DOHH2 (cell line): ENCODE measurements around the gene NFKBIL1.

Experiments used
- H3F3A ChIP-seq: fragments of 200-600 bp; sonication (generic), shearing (Covaris generic); 2 replicates; pipeline ENCODE4 v1.6.0; 2016; ENCODE audit warnings: antibody characterized with exemption, mild to moderate bottlenecking; ENCODE audit not compliant: control insufficient read depth, insufficient read depth
- H3K27ac ChIP-seq: fragments of 200-600 bp; sonication (generic); 2 replicates; pipeline ENCODE4 v1.5.1; 2014; ENCODE audit warnings: low read depth, mild to moderate bottlenecking, low read length, moderate library complexity
- H3K27me3 ChIP-seq: fragments of 200-600 bp; sonication (generic); 2 replicates; pipeline ENCODE4 v1.6.1; 2014; ENCODE audit warnings: mild to moderate bottlenecking, low read length, mixed read lengths; ENCODE audit not compliant: control insufficient read depth
- H3K36me3 ChIP-seq: fragments of 200-600 bp; sonication (generic); 2 replicates; pipeline ENCODE4 v1.6.1; 2014; ENCODE audit warnings: mild to moderate bottlenecking, low read length, moderate library complexity, mixed read lengths; ENCODE audit not compliant: control insufficient read depth
- H3K4me1 ChIP-seq: fragments of 200-600 bp; sonication (generic); 2 replicates; pipeline ENCODE4 v1.6.1; 2014; ENCODE audit warnings: mild to moderate bottlenecking, low read length, mixed read lengths; ENCODE audit not compliant: control insufficient read depth
- H3K4me2 ChIP-seq: fragments of 200-600 bp; sonication (generic); 2 replicates; pipeline ENCODE4 v1.6.0; 2014; ENCODE audit warnings: mild to moderate bottlenecking, low read length, moderate library complexity
- H3K4me3 ChIP-seq: fragments of 200-600 bp; sonication (generic); 2 replicates; pipeline ENCODE4 v1.5.1; 2014; ENCODE audit warnings: mild to moderate bottlenecking, low read length, mixed read lengths
- H3K79me2 ChIP-seq: fragments of 200-600 bp; sonication (generic); 2 replicates; pipeline ENCODE4 v1.6.1; 2014; ENCODE audit warnings: mild to moderate bottlenecking, low read length, mixed read lengths; ENCODE audit not compliant: control insufficient read depth
- H3K9me2 ChIP-seq: fragments of 200-600 bp; sonication (generic); replicated peaks from 2 replicates; pipeline ENCODE4 v1.6.1; 2014; ENCODE audit warnings: mild to moderate bottlenecking, low read length, mixed read lengths; ENCODE audit not compliant: control insufficient read depth
- H3K9me3 ChIP-seq: fragments of 200-600 bp; sonication (generic); 2 replicates; pipeline ENCODE4 v1.6.1; 2014; ENCODE audit warnings: antibody characterized with exemption, low read length, mixed read lengths; ENCODE audit not compliant: control insufficient read depth, insufficient read depth
- H4K20me1 ChIP-seq: fragments of 200-600 bp; sonication (generic); 2 replicates; pipeline ENCODE4 v1.6.0; 2014; ENCODE audit warnings: low read depth, mild to moderate bottlenecking, antibody characterized with exemption, low read length, moderate library complexity; ENCODE audit not compliant: control insufficient read depth, insufficient read depth
- CTCF ChIP-seq: fragments of 200-600 bp; sonication (generic); IDR thresholded peaks from one replicate; pipeline ENCODE4 v1.5.1; 2014; ENCODE audit warnings: antibody characterized with exemption, mild to moderate bottlenecking, low read depth, low read length; ENCODE audit not compliant: poor library complexity, severe bottlenecking
- EZH2phosphoT487 ChIP-seq: fragments of 200-600 bp; sonication (generic); IDR thresholded peaks from 2 replicates; pipeline ENCODE4 v1.6.1; 2017; ENCODE audit warnings: borderline replicate concordance, mild to moderate bottlenecking, antibody characterized with exemption, low read length, moderate library complexity, mixed read lengths

NFKBIL1 gene

GRCh38 chr6:31531771-31532643 lies 15.4 kb upstream of the NFKBIL1 start:
- Histone ChIP-seq H3K4me3 (no peak overlapping the region), H4K20me1 (peaks cover 33% of the 10 kb centered on the region), H3K4me2 (no peak overlapping the region), H3K27me3 (no peaks in the 10 kb centered on the region), H3K27ac (no peak overlapping the region), H3K4me1 (peaks cover 4% of the 10 kb centered on the region; the same call in 1 of the 2 replicates), H3K79me2 (peaks cover 36% of the 10 kb centered on the region), H3K9me3 (no peaks in the 10 kb centered on the region), H3K9me2 (no peaks in the 10 kb centered on the region), H3F3A (peaks cover 59% of the 10 kb centered on the region), H3K36me3 (peaks cover 80% of the 10 kb centered on the region)
- no peak for TF ChIP-seq EZH2phosphoT487
- no peak for TF ChIP-seq CTCF

- peaks cover 33% of the 10 kb centered on the region for H4K20me1 ChIP-seq
- H3F3A ChIP-seq = peaks cover 54% of the 10 kb centered on the region
- no peak overlapping the region for H3K4me3 ChIP-seq
- TF ChIP-seq EZH2phosphoT487 (no peak), CTCF (no peak)
- H3K27ac ChIP-seq = no peak overlapping the region
- H3K9me3 ChIP-seq = no peaks in the 10 kb centered on the region
- peaks cover 4% of the 10 kb centered on the region; the same call in 1 of the 2 replicates for H3K4me1 ChIP-seq
- no peak overlapping the region for H3K4me2 ChIP-seq
- H3K27me3 ChIP-seq = no peaks in the 10 kb centered on the region
- no peaks in the 10 kb centered on the region for H3K9me2 ChIP-seq
- peaks cover 88% of the 10 kb centered on the region for H3K36me3 ChIP-seq
- H3K79me2 ChIP-seq = peaks cover 45% of the 10 kb centered on the region
These were observed 14.6 kb upstream of the NFKBIL1 start for GRCh38 chr6:31532644-31533454.

- peaks cover 51% of the 10 kb centered on the region for H3K79me2 ChIP-seq
These were observed 14.0 kb upstream of the NFKBIL1 start for GRCh38 chr6:31533455-31533841.

More at GRCh38 chr6:31533455-31533841, 14.0 kb upstream of the NFKBIL1 start:
- H4K20me1 ChIP-seq = peaks cover 35% of the 10 kb centered on the region
- H3K27ac ChIP-seq = no peak overlapping the region
- H3K36me3 ChIP-seq = peaks cover 91% of the 10 kb centered on the region
- no peaks in the 10 kb centered on the region for H3K9me2 ChIP-seq
- no peak overlapping the region for H3K4me3 ChIP-seq
- H3K4me1 ChIP-seq = peaks cover 6% of the 10 kb centered on the region
- TF ChIP-seq EZH2phosphoT487 (no peak), CTCF (no peak)
- no peaks in the 10 kb centered on the region for H3K9me3 ChIP-seq
- no peak overlapping the region for H3K4me2 ChIP-seq
- peaks cover 51% of the 10 kb centered on the region for H3F3A ChIP-seq
- H3K27me3 ChIP-seq = no peaks in the 10 kb centered on the region
